NCI-H460 (cell line): Measurements from ENCODE around the gene CNN3. TPM values are rescaled to one million over a fixed set of nuclear protein-coding genes. Genes with fewer than 3 reads are reported as not detected.
"Not testable (repeated sequence)": the region's sequence is repeated elsewhere in the genome, so short reads cannot be mapped to it uniquely, and the experiment has no call there.

Experiments used
- DNase-seq: peaks from one replicate; pipeline ENCODE4 v3.0.0-alpha.2; 2016; ENCODE audit warnings: low read depth; ENCODE audit errors: extremely low read depth
- total RNA-seq: library from RNA; depleted of rRNA; stranded (reverse); fragments of >200 nt; shearing (Covaris generic); gene quantifications from 2 replicates; pipeline ENCODE4 v1.2.3, GENCODE V29; 2014

Gene CNN3
- total RNA-seq, 1 experiment from 2014 or later, result 26.0 TPM

- no peak for DNase-seq
Observed at GRCh38 chr1:94951046-94951445, 24.1 kb upstream of the CNN3 start.

GRCh38 chr1:94949681-94950661 lies 23.1 kb upstream of the CNN3 start:
- no peak for DNase-seq

- DNase-seq, result no peak
Observed at GRCh38 chr1:94947437-94947836, 20.5 kb upstream of the CNN3 start.

GRCh38 chr1:94946886-94947285 lies 20.0 kb upstream of the CNN3 start:
- no peak for DNase-seq

- no peak for DNase-seq
Observed at GRCh38 chr1:94942171-94943128, 15.5 kb upstream of the CNN3 start.

GRCh38 chr1:94941480-94941879 lies 14.6 kb upstream of the CNN3 start:
- DNase-seq, result not testable (repeated sequence)

GRCh38 chr1:94940738-94941137 lies 13.8 kb upstream of the CNN3 start:
- no peak for DNase-seq

- DNase-seq, result no peak
Observed at GRCh38 chr1:94937820-94938219, 10.9 kb upstream of the CNN3 start.

- DNase-seq, result peak; percentile 6
Observed at GRCh38 chr1:94936861-94937620, 10.1 kb upstream of the CNN3 start.

GRCh38 chr1:94935476-94935875 lies 8.6 kb upstream of the CNN3 start:
- no peak for DNase-seq

GRCh38 chr1:94935034-94935433 lies 8.1 kb upstream of the CNN3 start:
- DNase-seq, result no peak

- no peak for DNase-seq
Observed at GRCh38 chr1:94934551-94934950, 7.6 kb upstream of the CNN3 start.

- DNase-seq, result no peak
Observed at GRCh38 chr1:94931254-94931841, 4.4 kb upstream of the CNN3 start.

GRCh38 chr1:94929351-94930217 lies 2.7 kb upstream of the CNN3 start:
- no peak for DNase-seq

GRCh38 chr1:94928293-94928939 lies 1.5 kb upstream of the CNN3 start:
- DNase-seq, result no peak

- DNase-seq, result no peak
Observed at GRCh38 chr1:94927405-94928175, 680 bp upstream of the CNN3 start.

- DNase-seq, result peak; percentile 15
Observed at GRCh38 chr1:94926126-94926914, 590 bp downstream of the CNN3 start.
